Muscle layer of duodenum (tissue), 2 donors: ENCODE data around the gene SLC16A1.
"Not testable (repeated sequence)": the region's sequence is repeated elsewhere in the genome, so short reads cannot be mapped to it uniquely, and the experiment has no call there.

ENCODE experiments used
- H3K27ac ChIP-seq: one replicate; pipeline ENCODE4 v1.7.0; 2013; ENCODE audit warnings: mild to moderate bottlenecking, low read length
- H3K27me3 ChIP-seq: one replicate; pipeline ENCODE4 v1.7.0; 2013; ENCODE audit warnings: low read depth, mild to moderate bottlenecking, control low read depth, low read length
- H3K36me3 ChIP-seq, 2 donors: one replicate each; pipeline ENCODE4 v1.7.0; 2013; ENCODE audit warnings: low read length in 2 of 2, control low read depth in 1 of 2, mild to moderate bottlenecking in 1 of 2; ENCODE audit not compliant: insufficient read depth in 2 of 2, control insufficient read depth in 1 of 2
- H3K4me1 ChIP-seq, 2 donors: one replicate each; pipeline ENCODE4 v1.7.0; 2013; ENCODE audit warnings: low read length in 2 of 2, mild to moderate bottlenecking in 2 of 2, control low read depth in 1 of 2, moderate library complexity in 1 of 2; ENCODE audit not compliant: insufficient read depth in 2 of 2, control insufficient read depth in 1 of 2
- H3K4me3 ChIP-seq, 2 donors: one replicate each; pipeline ENCODE4 v1.7.0; 2013; ENCODE audit warnings: low read length in 2 of 2, low read depth in 1 of 2, mild to moderate bottlenecking in 1 of 2
- H3K9me3 ChIP-seq, 2 donors: one replicate each; pipeline ENCODE4 v1.7.0; 2013; ENCODE audit warnings: low read length in 2 of 2, control low read depth in 1 of 2, mild to moderate bottlenecking in 1 of 2; ENCODE audit not compliant: control insufficient read depth in 1 of 2
- donor health status: healthy.

SLC16A1 gene

GRCh38 chr1:112961072-112961471 lies 5.1 kb upstream of the SLC16A1 start:
- no peak overlapping the region for H3K27ac ChIP-seq
- peaks cover 0 to 5% of the 10 kb centered on the region in 2 donors for H3K4me1 ChIP-seq
- no peaks in the 10 kb centered on the region for H3K9me3 ChIP-seq
- H3K27me3 ChIP-seq: no peaks in the 10 kb centered on the region
- H3K4me3 ChIP-seq: no peak overlapping the region
- peaks cover 6% of the 10 kb centered on the region in 2 donors for H3K36me3 ChIP-seq

- H3K4me3 ChIP-seq: no peak overlapping the region
- peaks cover 0 to 5% of the 10 kb centered on the region in 2 donors for H3K4me1 ChIP-seq
- no peaks in the 10 kb centered on the region for H3K27me3 ChIP-seq
- H3K36me3 ChIP-seq: peaks cover 3 to 6% of the 10 kb centered on the region in 2 donors
- no peaks in the 10 kb centered on the region for H3K9me3 ChIP-seq
- no peak overlapping the region for H3K27ac ChIP-seq
Observed at GRCh38 chr1:112960384-112960783, 4.4 kb upstream of the SLC16A1 start.

DNA sequence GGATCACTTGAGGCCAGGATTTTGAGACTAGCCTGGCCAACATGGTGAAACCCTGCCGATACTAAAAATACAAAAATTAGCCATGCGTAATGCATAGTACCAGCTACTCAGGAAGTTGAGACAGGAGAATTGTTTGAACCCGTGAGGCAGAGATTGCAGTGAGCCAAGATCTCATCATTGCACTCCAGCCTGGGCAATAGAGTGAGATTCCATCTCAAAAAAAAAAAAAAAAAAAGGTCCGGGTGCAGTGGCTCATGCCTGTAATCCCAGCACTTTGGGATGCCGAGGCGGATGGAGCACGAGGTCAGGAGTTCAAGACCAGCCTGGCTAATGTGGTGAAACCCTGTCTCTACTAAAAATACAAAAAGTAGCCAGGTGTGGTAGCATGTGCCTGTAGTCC lies 2.2 kb upstream of the SLC16A1 start:
- Histone ChIP-seq H3K4me1 (peaks cover 0 to 12% of the 10 kb centered on the region in 2 donors), H3K4me3 (peak overlapping the region in 1 of 2 donors; percentile 70), H3K27ac (peak overlapping the region; percentile 43)
- H3K9me3 ChIP-seq, H3K27me3 ChIP-seq, H3K36me3 ChIP-seq: not testable (repeated sequence)

DNA sequence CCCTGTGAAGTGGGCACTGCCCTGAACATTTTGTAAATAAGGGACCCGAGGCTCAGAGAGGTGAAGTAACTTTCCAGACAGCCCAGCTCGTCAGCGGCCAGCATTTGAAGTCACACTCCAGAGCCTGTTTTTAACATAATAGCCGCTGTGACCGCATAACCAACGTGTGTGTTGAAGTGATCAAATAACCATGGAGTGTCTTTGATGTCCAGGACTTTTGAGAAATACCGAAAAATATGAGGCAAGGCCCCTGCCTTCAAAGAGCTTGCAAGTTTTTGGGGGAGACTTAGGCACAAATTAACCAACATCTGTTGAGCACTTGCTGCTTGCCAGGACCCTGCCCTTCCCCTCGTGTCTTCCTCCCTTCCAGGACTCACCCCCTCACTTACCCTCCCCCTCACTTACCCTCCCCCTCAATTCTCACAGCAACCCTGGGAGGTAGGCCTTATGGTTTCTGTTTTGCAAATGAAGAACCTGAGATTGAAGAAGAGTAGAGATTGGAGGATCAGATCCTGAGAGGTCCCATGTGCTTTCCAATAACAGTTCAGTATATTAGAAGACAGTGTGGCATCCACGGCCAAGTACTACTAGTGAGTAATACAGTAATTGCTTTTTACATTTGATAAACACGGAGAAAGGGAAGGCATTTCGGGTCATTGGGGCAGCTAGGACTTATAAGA lies 1.3 kb upstream of the SLC16A1 start:
- Histone ChIP-seq H3K27me3 (no peaks in the 10 kb centered on the region), H3K27ac (peak overlapping the region; percentile 43), H3K4me1 (peaks cover 0 to 12% of the 10 kb centered on the region in 2 donors)

DNA sequence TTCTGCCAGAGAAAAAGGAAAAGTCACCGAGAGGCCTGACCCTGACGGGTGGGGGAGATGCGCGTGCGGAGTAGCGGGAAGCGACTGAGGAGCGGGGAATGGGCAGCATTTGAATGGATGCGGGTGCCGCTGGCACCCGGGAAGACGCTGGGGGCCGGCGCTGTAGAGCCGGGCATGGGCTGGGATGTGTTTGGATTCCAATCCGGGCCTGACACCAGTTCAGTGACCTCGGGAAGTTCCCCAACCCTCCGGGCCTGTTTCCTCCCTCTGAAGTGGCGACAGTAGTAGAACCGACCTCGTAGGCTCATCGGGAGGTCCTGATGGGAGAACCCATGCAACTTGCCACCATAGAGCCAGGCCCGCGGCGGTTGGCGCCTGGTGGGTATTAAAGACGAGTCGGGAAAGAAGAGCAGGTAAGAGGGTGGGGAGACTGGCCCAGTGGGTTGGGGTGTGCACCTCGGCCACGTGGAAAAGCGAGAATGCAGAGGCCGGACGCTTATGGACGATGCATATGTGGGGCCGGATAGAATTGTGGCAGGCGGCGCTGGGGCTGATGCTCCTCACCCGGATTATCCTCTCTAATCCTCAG lies 642 bp upstream of the SLC16A1 start:
- H3K36me3 ChIP-seq: no peaks in the 10 kb centered on the region
- peak overlapping the region; percentile 70 to 90 for H3K4me3 ChIP-seq
- peaks cover 0 to 12% of the 10 kb centered on the region in 2 donors for H3K4me1 ChIP-seq
- H3K27ac ChIP-seq: peak overlapping the region; percentile 90
- no peaks in the 10 kb centered on the region for H3K9me3 ChIP-seq
- no peaks in the 10 kb centered on the region for H3K27me3 ChIP-seq

More for the DNA sequence above, 1.3 kb upstream of the SLC16A1 start:
- Histone ChIP-seq H3K9me3 (no peaks in the 10 kb centered on the region), H3K36me3 (no peaks in the 10 kb centered on the region), H3K4me3 (peak overlapping the region; percentile 70 to 90)

- no peaks in the 10 kb centered on the region for H3K27me3 ChIP-seq
- no peaks in the 10 kb centered on the region for H3K36me3 ChIP-seq
- H3K27ac ChIP-seq: peak overlapping the region; percentile 84
- H3K9me3 ChIP-seq: no peaks in the 10 kb centered on the region
- peaks cover 0 to 12% of the 10 kb centered on the region in 2 donors for H3K4me1 ChIP-seq
- peak overlapping the region; percentile 70 to 90 for H3K4me3 ChIP-seq
Observed at GRCh38 chr1:112954945-112955772, 837 bp downstream of the SLC16A1 start.

- Histone ChIP-seq H3K4me1 (peaks cover 0 to 12% of the 10 kb centered on the region in 2 donors), H3K36me3 (no peaks in the 10 kb centered on the region), H3K27me3 (no peaks in the 10 kb centered on the region), H3K4me3 (peak overlapping the region; percentile 70 to 90), H3K9me3 (no peaks in the 10 kb centered on the region), H3K27ac (peak overlapping the region; percentile 84)
Observed at GRCh38 chr1:112954017-112954650, 1.9 kb downstream of the SLC16A1 start.

DNA sequence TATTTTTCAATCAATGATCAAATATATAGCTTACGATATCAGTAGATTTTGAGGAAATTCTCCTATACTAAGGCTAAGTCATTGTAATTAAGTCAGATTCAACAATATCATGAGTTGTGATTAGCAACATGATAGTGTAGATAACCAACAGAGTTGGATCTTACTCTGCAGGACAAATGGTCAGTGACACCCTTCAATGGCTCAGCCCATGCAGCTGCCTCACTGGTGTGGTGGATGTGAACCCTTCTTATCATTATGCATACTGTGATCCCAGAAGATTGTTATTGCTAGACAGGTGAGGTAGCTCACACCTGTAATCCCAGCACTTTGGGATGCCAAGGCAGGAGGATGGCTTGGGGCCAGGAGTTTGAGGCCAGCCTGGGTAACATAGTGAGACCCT lies 5.6 kb downstream of the SLC16A1 start:
- Histone ChIP-seq H3K4me3 (no peak overlapping the region), H3K36me3 (no peaks in the 10 kb centered on the region), H3K27me3 (no peaks in the 10 kb centered on the region), H3K27ac (no peak overlapping the region), H3K9me3 (no peaks in the 10 kb centered on the region), H3K4me1 (peaks cover 0 to 8% of the 10 kb centered on the region in 2 donors)

GRCh38 chr1:112946683-112947082 lies 9.3 kb downstream of the SLC16A1 start:
- Histone ChIP-seq H3K9me3 (no peaks in the 10 kb centered on the region), H3K4me3 (no peak overlapping the region), H3K4me1 (no peaks in the 10 kb centered on the region), H3K27me3 (no peaks in the 10 kb centered on the region), H3K27ac (no peak overlapping the region), H3K36me3 (no peaks in the 10 kb centered on the region)

DNA sequence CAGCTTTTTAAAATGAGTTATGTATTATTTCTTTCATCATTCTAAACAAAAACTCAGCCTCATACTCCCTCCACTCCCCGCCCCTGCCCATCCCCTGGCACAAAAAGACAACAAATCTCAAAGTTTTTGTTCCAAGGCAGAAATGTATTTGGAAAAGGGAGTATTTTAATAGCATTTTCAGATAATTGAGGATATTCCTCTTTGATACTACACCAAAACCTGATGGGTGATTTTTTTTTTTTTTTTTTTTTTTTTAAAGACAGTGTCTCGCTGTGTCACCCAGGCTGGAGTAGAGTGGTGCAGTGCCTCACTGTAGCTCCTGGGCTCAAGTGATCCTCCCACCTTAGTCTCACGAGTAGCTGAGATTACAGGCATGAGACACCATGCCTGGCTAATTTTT lies 16.2 kb downstream of the SLC16A1 start:
- Histone ChIP-seq H3K27ac (no peak overlapping the region), H3K4me1 (peaks cover 10 to 22% of the 10 kb centered on the region in 2 donors), H3K27me3 (no peaks in the 10 kb centered on the region), H3K9me3 (no peaks in the 10 kb centered on the region), H3K4me3 (no peak overlapping the region), H3K36me3 (no peaks in the 10 kb centered on the region)

GRCh38 chr1:112938210-112938609 lies 17.8 kb downstream of the SLC16A1 start:
- H3K27me3 ChIP-seq: no peaks in the 10 kb centered on the region
- H3K4me1 ChIP-seq: peaks cover 10 to 22% of the 10 kb centered on the region in 2 donors
- no peaks in the 10 kb centered on the region for H3K36me3 ChIP-seq
- H3K27ac ChIP-seq: peak overlapping the region; percentile 19
- no peaks in the 10 kb centered on the region for H3K9me3 ChIP-seq
- H3K4me3 ChIP-seq: no peak overlapping the region
